Epithelial cell of proximal tubule (primary cell): Measurements from ENCODE around the gene FZD4. TPM values are rescaled to one million over a fixed set of nuclear protein-coding genes. Genes with fewer than 3 reads are reported as not detected.
"Not testable (repeated sequence)": the region's sequence is repeated elsewhere in the genome, so short reads cannot be mapped to it uniquely, and the experiment has no call there.

ENCODE experiments used
- DNase-seq: peaks from one replicate; pipeline ENCODE4 v3.0.0-alpha.2; 2011; ENCODE audit warnings: low read depth
- H3K4me3 ChIP-seq: 2 replicates; pipeline ENCODE4 v1.5.1; 2011; ENCODE audit warnings: low read depth, mild to moderate bottlenecking, low read length
- total RNA-seq: library from RNA; depleted of rRNA; stranded (reverse); fragments of >200 nt; gene quantifications from 2 replicates; pipeline ENCODE4 v1.2.3, GENCODE V29; 2015
- TF ChIP-seq, protein P1 (sequence below): conservative IDR thresholded peaks from 2 replicates; pipeline ENCODE4 v1.5.1; 2012; ENCODE audit warnings: low read depth, mild to moderate bottlenecking, low read length

FZD4 gene
- total RNA-seq, 1 donor from 2014 or later, result 4.7 TPM

DNA sequence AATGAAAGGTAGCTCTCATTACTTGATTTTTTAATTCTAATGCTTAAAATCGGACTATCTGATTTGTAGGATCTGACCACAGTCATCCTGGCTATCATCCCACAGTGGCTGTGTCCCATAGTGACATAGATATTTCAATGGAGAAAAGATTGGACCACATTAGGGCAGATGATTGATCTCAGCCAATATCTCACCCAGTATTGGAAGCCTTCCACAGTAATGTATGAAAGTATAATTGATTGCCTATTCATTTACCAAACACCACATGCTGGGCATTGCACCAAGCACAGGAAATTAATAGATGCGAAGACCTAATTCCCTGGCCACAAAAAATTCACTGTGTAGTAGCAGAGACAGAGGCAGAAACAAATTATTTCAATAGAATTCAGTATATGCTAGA is 37.6 kb downstream of the FZD4 start:
- TF ChIP-seq, protein P1, sequence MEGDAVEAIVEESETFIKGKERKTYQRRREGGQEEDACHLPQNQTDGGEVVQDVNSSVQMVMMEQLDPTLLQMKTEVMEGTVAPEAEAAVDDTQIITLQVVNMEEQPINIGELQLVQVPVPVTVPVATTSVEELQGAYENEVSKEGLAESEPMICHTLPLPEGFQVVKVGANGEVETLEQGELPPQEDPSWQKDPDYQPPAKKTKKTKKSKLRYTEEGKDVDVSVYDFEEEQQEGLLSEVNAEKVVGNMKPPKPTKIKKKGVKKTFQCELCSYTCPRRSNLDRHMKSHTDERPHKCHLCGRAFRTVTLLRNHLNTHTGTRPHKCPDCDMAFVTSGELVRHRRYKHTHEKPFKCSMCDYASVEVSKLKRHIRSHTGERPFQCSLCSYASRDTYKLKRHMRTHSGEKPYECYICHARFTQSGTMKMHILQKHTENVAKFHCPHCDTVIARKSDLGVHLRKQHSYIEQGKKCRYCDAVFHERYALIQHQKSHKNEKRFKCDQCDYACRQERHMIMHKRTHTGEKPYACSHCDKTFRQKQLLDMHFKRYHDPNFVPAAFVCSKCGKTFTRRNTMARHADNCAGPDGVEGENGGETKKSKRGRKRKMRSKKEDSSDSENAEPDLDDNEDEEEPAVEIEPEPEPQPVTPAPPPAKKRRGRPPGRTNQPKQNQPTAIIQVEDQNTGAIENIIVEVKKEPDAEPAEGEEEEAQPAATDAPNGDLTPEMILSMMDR, result no peak
- no peak overlapping the region for H3K4me3 ChIP-seq
- no peak for DNase-seq

DNA sequence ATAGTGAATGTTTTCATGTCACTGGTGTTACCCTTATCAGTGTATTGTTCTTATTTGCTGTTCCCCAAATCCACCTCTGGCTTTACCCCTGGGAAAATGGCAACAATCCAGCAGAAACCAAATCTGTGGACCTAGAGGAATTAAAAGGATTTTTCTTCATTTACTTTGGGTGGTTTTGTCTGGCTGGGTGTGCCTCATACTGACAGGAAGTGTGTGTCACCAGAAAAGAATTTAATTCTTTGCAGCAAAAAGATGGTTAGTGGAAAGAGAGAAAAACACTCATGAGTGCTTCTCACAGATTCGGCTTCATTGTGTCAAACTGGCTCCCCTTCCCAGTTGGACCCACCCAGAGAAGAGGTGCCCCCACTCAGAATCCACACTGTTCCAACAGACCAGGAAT is 38.9 kb downstream of the FZD4 start:
- TF ChIP-seq, protein P1, result no peak
- no peak for DNase-seq

DNA sequence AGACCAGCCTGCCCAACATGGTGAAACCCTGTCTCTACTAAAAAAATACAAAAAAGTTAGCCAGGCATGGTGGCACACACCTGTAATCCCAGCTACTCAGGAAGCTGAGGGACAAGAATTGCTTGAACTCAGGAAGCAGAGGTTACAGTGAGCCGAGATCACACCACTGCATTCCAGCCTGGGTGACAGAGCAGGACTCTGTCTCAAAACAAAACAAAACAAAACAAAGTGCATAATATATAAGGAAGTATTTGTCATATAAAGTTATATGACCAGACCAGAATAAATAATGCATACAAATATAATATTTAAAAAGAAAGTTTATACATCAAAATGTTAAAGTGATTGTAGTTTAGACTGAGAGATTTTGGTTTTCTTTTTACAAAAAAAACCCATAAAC is 39.3 kb downstream of the FZD4 start:
- DNase-seq, H3K4me3 ChIP-seq: not testable (repeated sequence)

More for the DNA sequence above, 38.9 kb downstream of the FZD4 start:
- no peak overlapping the region for H3K4me3 ChIP-seq

DNA sequence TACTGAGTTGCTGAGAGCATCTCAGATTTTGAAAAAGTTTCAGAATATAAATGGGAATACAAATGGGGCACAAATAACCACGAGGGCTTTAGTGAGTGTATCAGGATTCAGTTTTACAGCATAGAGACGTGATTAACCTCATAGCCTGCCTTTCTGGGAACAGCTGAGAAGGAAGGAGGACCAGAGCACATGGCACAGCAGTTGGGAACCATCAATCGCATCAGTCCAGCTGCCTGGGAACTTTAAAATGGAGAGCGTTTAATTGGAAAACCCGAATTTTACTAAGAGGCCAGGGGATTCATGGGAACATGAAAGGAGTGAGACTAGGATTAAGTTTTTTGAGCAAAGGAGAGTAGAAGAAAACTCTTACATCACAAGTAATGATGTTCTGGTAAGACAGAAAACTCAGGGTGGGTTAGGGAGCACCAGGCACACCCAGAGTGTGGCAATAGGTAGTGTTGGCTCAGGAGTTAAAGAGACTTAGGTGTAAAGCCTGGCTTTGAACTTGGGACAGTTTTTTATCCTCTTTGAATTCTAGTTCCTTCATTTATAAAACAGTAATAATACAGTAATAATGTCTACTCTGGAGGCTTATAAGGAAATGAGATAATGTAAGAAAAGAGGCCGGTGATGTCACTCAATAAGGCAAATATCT is 40.2 kb downstream of the FZD4 start:
- TF ChIP-seq, protein P1, result no peak
- no peak overlapping the region for H3K4me3 ChIP-seq
- no peak for DNase-seq

DNA sequence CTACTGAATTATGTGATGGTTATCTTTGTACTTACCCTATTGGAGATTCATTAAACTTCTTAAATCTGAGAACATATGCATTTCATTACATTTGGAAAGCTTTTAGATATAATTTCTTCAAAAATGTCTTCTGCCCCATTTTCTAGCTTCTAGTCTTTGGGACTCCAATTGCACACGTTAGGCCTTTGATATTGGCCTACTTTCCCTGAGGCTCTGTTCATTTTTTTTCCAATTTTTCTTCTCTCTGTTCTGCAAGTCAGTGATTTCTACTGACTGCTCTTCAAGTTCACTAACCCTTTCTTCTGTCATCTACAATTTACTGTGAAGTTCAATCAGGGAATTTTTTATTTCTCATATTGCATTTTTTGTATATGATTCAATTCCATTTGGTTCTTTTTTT is 43.0 kb downstream of the FZD4 start:
- DNase-seq, result no peak
- no peak overlapping the region for H3K4me3 ChIP-seq
- TF ChIP-seq, protein P1, result no peak

DNA sequence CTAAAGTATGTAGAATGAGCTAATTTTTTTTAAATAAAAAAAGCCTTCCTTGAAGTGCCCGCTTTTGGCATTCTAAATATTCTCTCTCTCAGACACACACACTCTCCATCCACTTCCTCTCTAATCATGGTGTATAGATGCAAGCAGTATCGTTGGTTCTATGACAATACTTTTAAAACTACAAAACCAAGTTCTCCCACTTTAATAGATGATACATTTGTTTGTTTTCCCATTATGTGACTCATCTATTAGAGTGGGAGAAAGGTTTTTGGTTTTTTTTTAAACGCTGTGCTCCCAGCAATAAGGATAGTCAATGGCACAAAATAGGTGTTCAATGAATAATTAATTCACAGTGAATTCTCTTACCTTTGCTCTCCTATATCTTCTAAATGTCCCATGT is 44.6 kb downstream of the FZD4 start:
- H3K4me3 ChIP-seq, result no peak overlapping the region
- DNase-seq, result no peak
- TF ChIP-seq, protein P1, result no peak

DNA sequence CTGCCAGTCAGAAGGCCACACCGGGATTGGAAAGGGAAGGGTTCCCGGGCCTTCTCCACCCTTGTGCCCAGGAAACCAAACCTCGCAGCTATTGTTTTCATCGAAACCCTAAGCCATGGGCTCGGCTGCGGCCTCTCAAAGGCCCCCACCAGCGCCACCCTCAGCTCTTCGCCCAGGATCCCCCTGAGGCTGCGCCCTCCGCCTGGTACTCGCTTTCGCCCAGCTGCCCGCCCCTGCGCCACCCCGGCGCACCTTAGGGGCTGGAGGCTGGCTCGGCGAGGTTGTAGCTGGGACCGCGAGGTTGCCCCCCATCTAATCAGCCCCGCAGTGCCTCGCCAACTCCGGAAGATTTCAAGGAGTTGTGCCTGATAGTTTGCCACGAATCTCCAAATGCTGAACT is 49.0 kb downstream of the FZD4 start:
- no peak overlapping the region for H3K4me3 ChIP-seq
- TF ChIP-seq, protein P1, result no peak
- no peak for DNase-seq
